NCI-H748 (cell line): ENCODE measurements around the gene ZNF532.
A peak's percentile ranks its signal among the peaks of the same experiment; 100 is the strongest.
"Not testable (repeated sequence)": the region's sequence is repeated elsewhere in the genome, so short reads cannot be mapped to it uniquely, and the experiment has no call there.

Experiments used
- DNase-seq: peaks from one replicate; lab custom pipeline; 2025; ENCODE audit not compliant: unreplicated experiment; lab: John Stamatoyannopoulos, UW

ZNF532 gene

GRCh38 chr18:58998401-58999203 is 133.9 kb downstream of the ZNF532 start:
- no peak for DNase-seq

- DNase-seq, result no peak
Measured at GRCh38 chr18:59001166-59001565, 136.5 kb downstream of the ZNF532 start.

GRCh38 chr18:59001721-59002120 is 137.0 kb downstream of the ZNF532 start:
- no peak for DNase-seq

- no peak for DNase-seq
Measured at GRCh38 chr18:59002974-59003594, 138.4 kb downstream of the ZNF532 start.

GRCh38 chr18:59005262-59005661 is 140.6 kb downstream of the ZNF532 start:
- no peak for DNase-seq

GRCh38 chr18:59006461-59007067 is 141.9 kb downstream of the ZNF532 start:
- DNase-seq, result no peak

- DNase-seq, result no peak
Measured at GRCh38 chr18:59008302-59008974, 143.8 kb downstream of the ZNF532 start.

- no peak for DNase-seq
Measured at GRCh38 chr18:59009846-59010245, 145.2 kb downstream of the ZNF532 start.

GRCh38 chr18:59011289-59011688 is 146.6 kb downstream of the ZNF532 start:
- DNase-seq, result no peak

- DNase-seq, result no peak
Measured at GRCh38 chr18:59011786-59012185, 147.1 kb downstream of the ZNF532 start.

- DNase-seq, result no peak
Measured at GRCh38 chr18:59012815-59013705, 148.4 kb downstream of the ZNF532 start.

- DNase-seq, result no peak
Measured at GRCh38 chr18:59013744-59014143, 149.1 kb downstream of the ZNF532 start.

- DNase-seq, result no peak
Measured at GRCh38 chr18:59015531-59016152, 151.0 kb downstream of the ZNF532 start.

- peak; percentile 48 for DNase-seq
Measured at GRCh38 chr18:59021500-59021899, 156.8 kb downstream of the ZNF532 start.

- DNase-seq, result no peak
Measured at GRCh38 chr18:59022167-59022945, 157.7 kb downstream of the ZNF532 start.

- peak; percentile 28 for DNase-seq
Measured at GRCh38 chr18:59024829-59025228, 160.2 kb downstream of the ZNF532 start.

GRCh38 chr18:59025532-59025931 is 160.9 kb downstream of the ZNF532 start:
- DNase-seq, result not testable (repeated sequence)

- no peak for DNase-seq
Measured at GRCh38 chr18:59026364-59026763, 161.7 kb downstream of the ZNF532 start.

GRCh38 chr18:59026831-59027410 is 162.2 kb downstream of the ZNF532 start:
- DNase-seq, result no peak
